H9 (cell line): ENCODE measurements around the gene TAPBPL. TPM values are rescaled to one million over a fixed set of nuclear protein-coding genes. Genes with fewer than 3 reads are reported as not detected.

Source experiments
- DNase-seq: peaks from one replicate; pipeline ENCODE4 v3.0.0-alpha.2; 2017
- H2AFZ ChIP-seq: one replicate; pipeline ENCODE4 v1.6.1; 2013; ENCODE audit warnings: mild to moderate bottlenecking, low read length, control low read depth, moderate library complexity
- H2AK5ac ChIP-seq: 2 replicates; pipeline ENCODE4 v1.6.1; 2013; ENCODE audit warnings: low read length, control low read depth, mixed read lengths; ENCODE audit not compliant: insufficient read length
- H2BK120ac ChIP-seq: one replicate; pipeline ENCODE4 v1.6.1; 2013; ENCODE audit warnings: low read depth, mild to moderate bottlenecking, low read length, control low read depth, inconsistent platforms; ENCODE audit not compliant: poor library complexity, severe bottlenecking
- H2BK12ac ChIP-seq: 2 replicates; pipeline ENCODE4 v1.6.1; 2013; ENCODE audit warnings: low read length, control low read depth, mixed read lengths, low read depth; ENCODE audit not compliant: insufficient read length
- H2BK15ac ChIP-seq: 2 replicates; pipeline ENCODE4 v1.6.1; 2013; ENCODE audit warnings: low read depth, low read length, control low read depth
- H2BK20ac ChIP-seq: one replicate; pipeline ENCODE4 v1.6.1; 2013; ENCODE audit warnings: low read depth, mild to moderate bottlenecking, low read length, control low read depth, inconsistent platforms; ENCODE audit not compliant: poor library complexity, severe bottlenecking
- H2BK5ac ChIP-seq: 2 replicates; pipeline ENCODE4 v1.6.1; 2013; ENCODE audit warnings: low read length, control low read depth, mixed read lengths; ENCODE audit not compliant: insufficient read length
- H3K14ac ChIP-seq: 2 replicates; pipeline ENCODE4 v1.6.1; 2013; ENCODE audit warnings: low read length, control low read depth; ENCODE audit not compliant: insufficient read depth
- H3K18ac ChIP-seq: 2 replicates; pipeline ENCODE4 v1.6.1; 2013; ENCODE audit warnings: low read depth, mild to moderate bottlenecking, mixed read lengths, low read length, control low read depth; ENCODE audit not compliant: insufficient read length
- H3K23ac ChIP-seq: 2 replicates; pipeline ENCODE4 v1.6.1; 2013; ENCODE audit warnings: low read length, control low read depth, mixed read lengths, low read depth; ENCODE audit not compliant: insufficient read length
- H3K23me2 ChIP-seq: 2 replicates; pipeline ENCODE4 v1.6.1; 2013; ENCODE audit warnings: low read depth, mild to moderate bottlenecking, mixed read lengths, low read length, control low read depth; ENCODE audit not compliant: insufficient read length, poor library complexity, severe bottlenecking
- H3K27ac ChIP-seq: 2 replicates; pipeline ENCODE4 v1.5.1; 2013; ENCODE audit warnings: low read length, control low read depth, mixed read lengths, low read depth; ENCODE audit not compliant: insufficient read length
- H3K27me3 ChIP-seq: 2 replicates; pipeline ENCODE4 v1.6.1; 2013; ENCODE audit warnings: low read length, control low read depth, inconsistent platforms; ENCODE audit not compliant: insufficient read depth
- H3K4ac ChIP-seq: 2 replicates; pipeline ENCODE4 v1.6.1; 2013; ENCODE audit warnings: low read depth, mild to moderate bottlenecking, control low read depth, inconsistent platforms, low read length, moderate library complexity
- H3K4me1 ChIP-seq: 2 replicates; pipeline ENCODE4 v1.6.1; 2013; ENCODE audit warnings: low read length, control low read depth, inconsistent platforms; ENCODE audit not compliant: insufficient read depth
- H3K4me2 ChIP-seq: 2 replicates; pipeline ENCODE4 v1.6.1; 2013; ENCODE audit warnings: low read length, control low read depth, mixed read lengths; ENCODE audit not compliant: insufficient read length, insufficient read depth
- H3K56ac ChIP-seq: 2 replicates; pipeline ENCODE4 v1.6.1; 2013; ENCODE audit warnings: low read depth, mild to moderate bottlenecking, mixed read lengths, low read length, control low read depth; ENCODE audit not compliant: insufficient read length
- H3K79me1 ChIP-seq: 2 replicates; pipeline ENCODE4 v1.6.1; 2013; ENCODE audit warnings: low read depth, mild to moderate bottlenecking, moderate library complexity, low read length, control low read depth, inconsistent platforms; ENCODE audit not compliant: insufficient read depth, poor library complexity, severe bottlenecking
- H3K79me2 ChIP-seq: 2 replicates; pipeline ENCODE4 v1.6.1; 2013; ENCODE audit warnings: low read length, control low read depth, inconsistent platforms; ENCODE audit not compliant: insufficient read depth
- H3K9ac ChIP-seq: 2 replicates; pipeline ENCODE4 v1.6.1; 2013; ENCODE audit warnings: low read length, control low read depth, mixed read lengths; ENCODE audit not compliant: insufficient read length; ENCODE audit errors: extremely low read depth
- H3K9me3 ChIP-seq: one replicate; pipeline ENCODE4 v1.6.1; 2013; ENCODE audit warnings: low read depth, low read length, inconsistent platforms; ENCODE audit not compliant: control insufficient read depth
- H3T11ph ChIP-seq: one replicate; pipeline ENCODE4 v1.6.1; 2013; ENCODE audit warnings: mild to moderate bottlenecking, low read length, control low read depth, inconsistent platforms
- H4K20me1 ChIP-seq: one replicate; pipeline ENCODE4 v1.6.1; 2013; ENCODE audit not compliant: control insufficient read depth, insufficient read length, insufficient read depth
- H4K5ac ChIP-seq: 2 replicates; pipeline ENCODE4 v1.6.1; 2013; ENCODE audit warnings: low read depth, mild to moderate bottlenecking, mixed read lengths, low read length, control low read depth; ENCODE audit not compliant: insufficient read length
- H4K8ac ChIP-seq: replicated peaks from 2 replicates; pipeline ENCODE4 v1.6.1; 2013; ENCODE audit warnings: low read length, control low read depth, mixed read lengths, low read depth; ENCODE audit not compliant: insufficient read length
- H4K91ac ChIP-seq: 2 replicates; pipeline ENCODE4 v1.6.1; 2013; ENCODE audit warnings: low read depth, mild to moderate bottlenecking, moderate library complexity, mixed read lengths, low read length, control low read depth; ENCODE audit not compliant: insufficient read length
- H3K27ac Mint-ChIP-seq, 3 experiments: 2 replicates in 2 of 3; 3 replicates in 1 of 3; pipeline ENCODE4 v1.8.0; 2020 to 2021; ENCODE audit warnings: mixed read lengths in 3 of 3, mild to moderate bottlenecking in 1 of 3, moderate library complexity in 1 of 3
- H3K27me3 Mint-ChIP-seq: 2 replicates; pipeline ENCODE4 v1.8.0; 2021; ENCODE audit warnings: low read depth, mild to moderate bottlenecking, moderate library complexity, mixed read lengths
- H3K36me3 Mint-ChIP-seq, 3 experiments: 2 replicates in 2 of 3; 3 replicates in 1 of 3; pipeline ENCODE4 v1.8.0; 2020 to 2021; ENCODE audit warnings: low read depth in 3 of 3, mixed read lengths in 3 of 3; ENCODE audit not compliant: insufficient read depth in 1 of 3
- H3K4me1 Mint-ChIP-seq, 2 experiments: 2 replicates each; pipeline ENCODE4 v1.8.0; 2020; ENCODE audit warnings: mixed read lengths in 2 of 2
- H3K4me3 Mint-ChIP-seq, 2 experiments: 2 replicates in 1 of 2; 3 replicates in 1 of 2; pipeline ENCODE4 v1.8.0; 2020 to 2021; ENCODE audit warnings: mild to moderate bottlenecking in 2 of 2, mixed read lengths in 2 of 2, moderate library complexity in 1 of 2
- H3K9me3 Mint-ChIP-seq, 2 experiments: 2 replicates in 1 of 2; 3 replicates in 1 of 2; pipeline ENCODE4 v1.8.0; 2020; ENCODE audit warnings: mild to moderate bottlenecking in 2 of 2, mixed read lengths in 2 of 2, moderate library complexity in 1 of 2
- WGBS: extraction: QIAGEN DNeasy Blood & Tissue Kit; methylation state at CpG from one replicate; pipeline ENCODE4 v1.1.7; 2013; ENCODE audit warnings: missing lambda C conversion rate, low lambda C conversion rate, mixed read lengths; ENCODE audit not compliant: insufficient read length; ENCODE audit errors: extremely low coverage; 5-methylcytosine and 5-hydroxymethylcytosine counted together
- total RNA-seq: library from RNA; stranded (reverse); gene quantifications from 2 replicates; pipeline ENCODE4 v1.2.1, GENCODE V29; 2021
- TF ChIP-seq, protein P1 (sequence below): fragments of 200-600 bp; sonication (generic); conservative IDR thresholded peaks from 3 replicates; pipeline ENCODE4 v1.8.0; 2021; ENCODE audit warnings: antibody characterized with exemption, mild to moderate bottlenecking

Gene TAPBPL
- total RNA-seq, 1 experiment from 2014 or later, result 1.4 TPM

DNA sequence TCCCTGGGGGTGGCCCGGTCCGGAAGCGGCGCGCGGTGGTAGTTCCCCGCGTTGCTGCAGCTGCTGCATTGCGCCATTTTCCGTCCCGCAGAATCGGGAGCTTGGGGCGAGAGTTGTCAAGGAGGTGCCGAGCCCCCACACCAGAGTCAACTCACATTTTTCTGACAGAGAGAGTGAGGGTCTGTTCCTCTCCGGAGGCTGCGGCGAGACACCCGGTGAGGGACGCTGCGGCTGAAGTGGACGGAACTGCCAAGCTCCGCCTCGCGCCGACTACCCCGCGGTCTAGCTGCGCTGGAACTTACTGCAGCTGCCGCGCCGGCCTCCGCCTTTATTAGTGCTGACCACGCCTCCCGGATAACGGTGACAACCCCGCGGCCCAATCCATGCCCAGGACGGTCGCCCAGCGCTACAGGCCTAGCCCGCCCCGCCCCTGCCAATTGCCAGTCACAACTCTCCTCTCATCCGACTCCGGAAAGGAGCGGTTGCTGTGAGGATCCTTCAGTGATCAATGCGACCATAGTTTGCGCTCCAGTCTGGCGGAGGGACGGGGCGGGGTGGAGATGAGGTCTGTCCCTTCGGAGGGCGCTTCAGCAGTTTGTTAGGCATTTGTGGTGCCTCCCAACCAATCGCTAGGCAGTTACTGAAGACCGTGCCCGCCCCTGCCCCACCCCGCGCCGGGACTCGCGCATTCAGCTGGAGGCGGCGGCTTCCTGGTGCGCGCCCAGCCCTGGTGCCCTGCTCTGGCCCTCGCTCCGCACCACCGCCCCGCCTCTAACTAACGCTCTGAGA, 18.7 kb downstream of the TAPBPL start, which contains the start of gene VAMP1:
Gene VAMP1, minus strand, starts transcription at position 303 of the 789 bp plus-strand sequence. Its CDS starts 146 bp downstream, at position 157.
- TF ChIP-seq, protein P1, sequence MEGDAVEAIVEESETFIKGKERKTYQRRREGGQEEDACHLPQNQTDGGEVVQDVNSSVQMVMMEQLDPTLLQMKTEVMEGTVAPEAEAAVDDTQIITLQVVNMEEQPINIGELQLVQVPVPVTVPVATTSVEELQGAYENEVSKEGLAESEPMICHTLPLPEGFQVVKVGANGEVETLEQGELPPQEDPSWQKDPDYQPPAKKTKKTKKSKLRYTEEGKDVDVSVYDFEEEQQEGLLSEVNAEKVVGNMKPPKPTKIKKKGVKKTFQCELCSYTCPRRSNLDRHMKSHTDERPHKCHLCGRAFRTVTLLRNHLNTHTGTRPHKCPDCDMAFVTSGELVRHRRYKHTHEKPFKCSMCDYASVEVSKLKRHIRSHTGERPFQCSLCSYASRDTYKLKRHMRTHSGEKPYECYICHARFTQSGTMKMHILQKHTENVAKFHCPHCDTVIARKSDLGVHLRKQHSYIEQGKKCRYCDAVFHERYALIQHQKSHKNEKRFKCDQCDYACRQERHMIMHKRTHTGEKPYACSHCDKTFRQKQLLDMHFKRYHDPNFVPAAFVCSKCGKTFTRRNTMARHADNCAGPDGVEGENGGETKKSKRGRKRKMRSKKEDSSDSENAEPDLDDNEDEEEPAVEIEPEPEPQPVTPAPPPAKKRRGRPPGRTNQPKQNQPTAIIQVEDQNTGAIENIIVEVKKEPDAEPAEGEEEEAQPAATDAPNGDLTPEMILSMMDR, result no peak
- H4K8ac ChIP-seq, result no peak within 1 kb of the TSS
- no peaks in the 10 kb centered on the region for H3K4me1 ChIP-seq

More for the DNA sequence above, 18.7 kb downstream of the TAPBPL start, which contains the start of gene VAMP1:
- Histone ChIP-seq H3K4me2 (peak within 1 kb of the TSS; percentile 73), H2AFZ (no peak within 1 kb of the TSS), H3K27me3 (no peaks in the 10 kb centered on the region), H3K27ac (peak within 1 kb of the TSS; percentile 22), H3K79me2 (no peaks in the 10 kb centered on the region; the same call in 1 of the 2 replicates), H3K56ac (no peak within 1 kb of the TSS), H3T11ph (no peak within 1 kb of the TSS), H3K14ac (0 out of 2 replicates have a peak within 1 kb of the TSS, but pooled peaks have one; percentile 7), H3K9me3 (no peaks in the 10 kb centered on the region), H3K9ac (peak within 1 kb of the TSS; percentile 73), H2BK15ac (no peak within 1 kb of the TSS), H3K18ac (peak within 1 kb of the TSS; percentile 19), H3K23ac (no peak within 1 kb of the TSS), H4K5ac (no peak within 1 kb of the TSS), H2BK12ac (no peak within 1 kb of the TSS), H4K91ac (no peak within 1 kb of the TSS), H2BK5ac (no peak within 1 kb of the TSS), H2BK20ac (no peak within 1 kb of the TSS), H3K4ac (no peak within 1 kb of the TSS), H2BK120ac (no peak within 1 kb of the TSS), H4K20me1 (no peaks in the 10 kb centered on the region), H3K79me1 (no peaks in the 10 kb centered on the region), H2AK5ac (no peak within 1 kb of the TSS), H3K23me2 (peaks cover 6% of the 10 kb centered on the region)
- peaks cover 9 to 22% (median 15%) of the 10 kb centered on the region in 3 experiments for H3K36me3 Mint-ChIP-seq
- H3K4me1 Mint-ChIP-seq, result peaks cover 18% of the 10 kb centered on the region in 2 experiments
- H3K4me3 Mint-ChIP-seq, result peak within 1 kb of the TSS; percentile 83 to 89
- H3K27ac Mint-ChIP-seq, result peak within 1 kb of the TSS; percentile 92 to 94 (median 94)
- H3K9me3 Mint-ChIP-seq, result peaks cover 2 to 6% of the 10 kb centered on the region in 2 experiments
- DNase-seq, result peak; percentile 99
- WGBS, result no CpG with 5 or more reads among the region's 69 CpGs
- H3K27me3 Mint-ChIP-seq, result peaks cover 19% of the 10 kb centered on the region
